HCT116 (cell line): Measurements from ENCODE around the gene AMBRA1. TPM values are rescaled to one million over a fixed set of nuclear protein-coding genes. Genes with fewer than 3 reads are reported as not detected.

Experiments
- ATAC-seq: fragments of 200-7000 bp; cut with Tn5 transposase; 2 replicates; pipeline ENCODE4 v1.9.1; 2020; ENCODE audit warnings: mild to moderate bottlenecking, moderate library complexity
- BruUV-seq: library from RNA; stranded (reverse); fragments of 400-500 nt; replicated peaks from 2 replicates; lab custom pipeline; 2021; lab: Mats Ljungman, UMichigan
- CTCF ChIA-PET: fragments of 300-600 bp; sonication (Branson Sonifier 250); formaldehyde crosslinking; loops from one replicate; lab custom pipeline; 2021; ENCODE audit warnings: antibody characterized with exemption; lab: Charles Lee
- POLR2A ChIA-PET: fragments of 300-600, 350-600 bp; sonication (Branson Sonifier 250); formaldehyde crosslinking; loops from one replicate; lab custom pipeline; 2021; ENCODE audit warnings: antibody characterized with exemption; lab: Charles Lee
- RAD21 ChIA-PET, 2 experiments: fragments of 300-600 bp; sonication (Branson Sonifier 250); formaldehyde crosslinking; loops; one replicate each; lab custom pipeline; 2023; ENCODE audit warnings: low total read pairs in 2 of 2; ENCODE audit not compliant: uncharacterized antibody in 2 of 2, unreplicated experiment in 2 of 2, low non-redundant PET in 1 of 2; lab: Charles Lee
- DNase-seq: peaks from one replicate; pipeline ENCODE4 v3.0.0-alpha.2; 2010; ENCODE audit warnings: low read depth, low spot score
- H2AFZ ChIP-seq: fragments of 200-600 bp; shearing (Covaris generic), sonication (generic); 2 replicates; pipeline ENCODE4 v1.6.1; 2017; ENCODE audit warnings: low read depth, mixed run types, mixed read lengths, antibody characterized with exemption, low read length; ENCODE audit not compliant: poor library complexity, severe bottlenecking
- H3K27ac ChIP-seq: 2 replicates; pipeline ENCODE4 v1.5.1; 2012; ENCODE audit warnings: low read depth, low read length
- H3K27me3 ChIP-seq: fragments of 200-600 bp; sonication (generic); 2 replicates; pipeline ENCODE4 v1.6.1; 2016; ENCODE audit warnings: mixed run types, low read length, mixed read lengths; ENCODE audit not compliant: insufficient read depth
- H3K36me3 ChIP-seq, 2 experiments: fragments of 200-500 bp in 1 of 2; fragments of 200-600 bp in 1 of 2; sonication (Bioruptor generic) in 1 of 2; sonication (generic) in 1 of 2; 2 replicates each; pipeline versions ENCODE4 v1.5.1 to v1.6.1; 2014 to 2016; ENCODE audit warnings: low read length in 2 of 2, inconsistent platforms in 1 of 2, mixed read lengths in 1 of 2, mixed run types in 1 of 2; ENCODE audit not compliant: insufficient read depth in 2 of 2, control insufficient read depth in 1 of 2
- H3K4me1 ChIP-seq, 2 experiments: fragments of 200-600 bp in 1 of 2; sonication (generic) in 1 of 2; 2 replicates each; pipeline versions ENCODE4 v1.5.1 to v1.6.1; 2012 to 2017; ENCODE audit warnings: low read length in 2 of 2, inconsistent platforms in 1 of 2, mild to moderate bottlenecking in 1 of 2, mixed read lengths in 1 of 2, mixed run types in 1 of 2, moderate library complexity in 1 of 2; ENCODE audit not compliant: insufficient read depth in 2 of 2, control insufficient read depth in 1 of 2
- H3K4me2 ChIP-seq: fragments of 200-600 bp; sonication (generic); 2 replicates; pipeline ENCODE4 v1.6.1; 2017; ENCODE audit warnings: mixed run types, low read length, mixed read lengths
- H3K4me3 ChIP-seq, 2 experiments: fragments of 200-600 bp in 1 of 2; sonication (generic) in 1 of 2; replicated peaks in 1 of 2; 2 replicates each; pipeline ENCODE4 v1.5.1; 2011 to 2016; ENCODE audit warnings: low read length in 2 of 2, control low read depth in 1 of 2, low read depth in 1 of 2, mild to moderate bottlenecking in 1 of 2, mixed read lengths in 1 of 2, mixed run types in 1 of 2
- H3K79me2 ChIP-seq: fragments of 200-600 bp; sonication (generic); 2 replicates; pipeline ENCODE4 v1.6.1; 2017; ENCODE audit warnings: mild to moderate bottlenecking, mixed run types, low read length, moderate library complexity, mixed read lengths; ENCODE audit not compliant: insufficient read depth
- H3K9ac ChIP-seq: fragments of 200-600 bp; sonication (generic); 2 replicates; pipeline ENCODE4 v1.6.1; 2016; ENCODE audit warnings: low read length, mixed read lengths
- H3K9me2 ChIP-seq: fragments of 200-600 bp; sonication (generic), shearing (Covaris generic); 2 replicates; pipeline ENCODE4 v1.6.1; 2017; ENCODE audit warnings: mixed run types, mild to moderate bottlenecking, moderate library complexity; ENCODE audit not compliant: insufficient read depth
- H3K9me3 ChIP-seq, 2 experiments: fragments of 200-500 bp in 1 of 2; fragments of 200-600 bp in 1 of 2; sonication (Bioruptor generic) in 1 of 2; sonication (generic) in 1 of 2; 2 replicates each; pipeline ENCODE4 v1.6.1; 2014 to 2017; ENCODE audit warnings: low read length in 2 of 2, mixed read lengths in 2 of 2, inconsistent platforms in 1 of 2, low read depth in 1 of 2, mild to moderate bottlenecking in 1 of 2, mixed run types in 1 of 2, moderate library complexity in 1 of 2; ENCODE audit not compliant: control insufficient read depth in 1 of 2, insufficient read depth in 1 of 2
- H4K20me1 ChIP-seq: fragments of 200-600 bp; sonication (generic), shearing (Covaris generic); 2 replicates; pipeline ENCODE4 v1.6.1; 2017; ENCODE audit warnings: mixed run types, mild to moderate bottlenecking, moderate library complexity; ENCODE audit not compliant: insufficient read depth
- EZH2 ChIP-seq: fragments of 200-600 bp; sonication (generic); IDR thresholded peaks from 2 replicates; pipeline ENCODE4 v1.6.1; 2017; ENCODE audit warnings: antibody characterized with exemption, mixed run types
- FOSL1 ChIP-seq: IDR thresholded peaks from 2 replicates; pipeline ENCODE4 v1.6.1; 2012; ENCODE audit warnings: low read depth
- POLR2AphosphoS5 ChIP-seq: IDR thresholded peaks from 2 replicates; pipeline ENCODE4 v1.6.1; 2011; ENCODE audit warnings: mild to moderate bottlenecking, low read depth, low read length, moderate library complexity
- REST ChIP-seq: IDR thresholded peaks from 2 replicates; pipeline ENCODE4 v1.6.1; 2012; ENCODE audit warnings: low read depth
- SP1 ChIP-seq: IDR thresholded peaks from 2 replicates; pipeline ENCODE4 v1.6.1; 2012; ENCODE audit warnings: low read depth
- SRF ChIP-seq: IDR thresholded peaks from 2 replicates; pipeline ENCODE4 v1.6.1; 2012; ENCODE audit warnings: low read depth
- YY1 ChIP-seq: IDR thresholded peaks from 2 replicates; pipeline ENCODE4 v1.6.1; 2011; ENCODE audit warnings: low read length, low read depth, moderate library complexity, mild to moderate bottlenecking; ENCODE audit not compliant: insufficient replicate concordance; ENCODE audit errors: extremely low read depth
- intact Hi-C: fragments of 100-400 bp; cut with micrococcal nuclease; formaldehyde crosslinking; loops from 2 replicates; pipeline ENCODE4 v1.10.0; 2022
- total RNA-seq: library from RNA; stranded (reverse); gene quantifications from one replicate; pipeline ENCODE4 v1.2.1, GENCODE V29; 2021; ENCODE audit not compliant: unreplicated experiment
- TF ChIP-seq, protein P1 (sequence below): IDR thresholded peaks from 2 replicates; pipeline ENCODE4 v1.6.1; 2011; ENCODE audit warnings: mild to moderate bottlenecking, low read length, moderate library complexity; ENCODE audit not compliant: insufficient replicate concordance; ENCODE audit errors: extremely low read depth

AMBRA1 gene
- total RNA-seq, 1 experiment from 2014 or later: 22.7 TPM

DNA sequence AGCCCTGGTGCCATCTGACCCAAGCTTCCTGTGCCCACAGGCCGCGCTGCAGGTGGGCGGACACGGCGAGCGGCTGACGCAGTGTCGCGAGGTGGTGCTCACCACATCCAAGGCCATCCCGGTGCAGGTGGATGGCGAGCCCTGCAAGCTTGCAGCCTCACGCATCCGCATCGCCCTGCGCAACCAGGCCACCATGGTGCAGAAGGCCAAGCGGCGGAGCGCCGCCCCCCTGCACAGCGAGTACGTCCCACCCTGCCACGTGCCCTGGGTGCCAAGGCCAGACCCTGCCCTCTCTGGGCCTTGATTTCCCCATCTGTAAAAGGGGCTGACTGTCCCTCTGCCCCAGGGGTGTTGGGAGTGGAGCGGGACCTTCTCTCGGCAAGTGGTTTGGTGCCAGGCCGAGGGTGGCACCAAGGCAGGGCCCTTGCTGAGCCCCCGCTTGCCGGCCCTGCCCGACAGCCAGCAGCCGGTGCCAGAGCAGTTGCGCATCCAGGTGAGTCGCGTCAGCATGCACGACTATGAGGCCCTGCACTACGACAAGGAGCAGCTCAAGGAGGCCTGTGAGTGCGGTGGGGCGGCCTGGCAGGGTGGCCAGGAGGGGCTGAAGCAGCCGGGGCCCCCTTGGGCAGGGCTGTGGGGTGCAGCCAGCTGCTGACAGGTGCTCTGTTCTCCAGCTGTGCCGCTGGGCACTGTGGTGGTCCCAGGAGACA lies 218.3 kb downstream of the AMBRA1 start (continued):
- TF ChIP-seq REST (no peak), EZH2 (no peak), SP1 (no peak), POLR2AphosphoS5 (no peak), FOSL1 (no peak), YY1 (no peak)
- TF ChIP-seq, protein P1, sequence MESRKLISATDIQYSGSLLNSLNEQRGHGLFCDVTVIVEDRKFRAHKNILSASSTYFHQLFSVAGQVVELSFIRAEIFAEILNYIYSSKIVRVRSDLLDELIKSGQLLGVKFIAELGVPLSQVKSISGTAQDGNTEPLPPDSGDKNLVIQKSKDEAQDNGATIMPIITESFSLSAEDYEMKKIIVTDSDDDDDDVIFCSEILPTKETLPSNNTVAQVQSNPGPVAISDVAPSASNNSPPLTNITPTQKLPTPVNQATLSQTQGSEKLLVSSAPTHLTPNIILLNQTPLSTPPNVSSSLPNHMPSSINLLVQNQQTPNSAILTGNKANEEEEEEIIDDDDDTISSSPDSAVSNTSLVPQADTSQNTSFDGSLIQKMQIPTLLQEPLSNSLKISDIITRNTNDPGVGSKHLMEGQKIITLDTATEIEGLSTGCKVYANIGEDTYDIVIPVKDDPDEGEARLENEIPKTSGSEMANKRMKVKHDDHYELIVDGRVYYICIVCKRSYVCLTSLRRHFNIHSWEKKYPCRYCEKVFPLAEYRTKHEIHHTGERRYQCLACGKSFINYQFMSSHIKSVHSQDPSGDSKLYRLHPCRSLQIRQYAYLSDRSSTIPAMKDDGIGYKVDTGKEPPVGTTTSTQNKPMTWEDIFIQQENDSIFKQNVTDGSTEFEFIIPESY: no peak
- TF ChIP-seq, all 23 proteins: peak for 0

GRCh38 chr11:46374815-46375214 lies 219.0 kb downstream of the AMBRA1 start:
- H3K4me2 ChIP-seq: no peak overlapping the region
- no peak overlapping the region for H3K9ac ChIP-seq
- H3K27me3 ChIP-seq: no peaks in the 10 kb centered on the region
- H3K9me2 ChIP-seq: no peaks in the 10 kb centered on the region
- peaks cover 4 to 11% of the 10 kb centered on the region in 2 experiments; a peak in 3 of 4 replicates for H3K4me1 ChIP-seq
- no peak for TF ChIP-seq SRF
- POLR2A ChIA-PET: no interaction called here
- H4K20me1 ChIP-seq: no peaks in the 10 kb centered on the region
- no peaks in the 10 kb centered on the region for H3K79me2 ChIP-seq
- no peak overlapping the region for H3K27ac ChIP-seq
- no peak overlapping the region for H3K4me3 ChIP-seq
- H3K36me3 ChIP-seq: peaks cover 2 to 11% of the 10 kb centered on the region in 2 experiments; a peak in 3 of 4 replicates
- no TSS peak for BruUV-seq
- DNase-seq: no peak
- no peaks in the 10 kb centered on the region for H3K9me3 ChIP-seq
- ATAC-seq: no peak
- intact Hi-C loops: no loop called here
- RAD21 ChIA-PET: no interaction called here
- H2AFZ ChIP-seq: no peak overlapping the region
- CTCF ChIA-PET: no interaction called here
